Measurements from ENCODE around the gene ATP1B1. TPM values are rescaled to one million over a fixed set of nuclear protein-coding genes. Genes with fewer than 3 reads are reported as not detected.

Gene ATP1B1
- polyA plus RNA-seq, 1 donor (not counting 4 experiments of a cell fraction or from before 2014, with no cell fraction given) = 30.0 TPM

- Histone ChIP-seq H4K20me1 (ENCODE audit: control insufficient read depth, extremely low read depth, insufficient read depth, low read length) (no peaks in the 10 kb centered on the region), H2AFZ (ENCODE audit: control insufficient read depth, low read length) (peak overlapping the region; percentile 35), H3K4me1 (ENCODE audit: control insufficient read depth, extremely low read depth, insufficient read depth, low read length) (peaks cover 75% of the 10 kb centered on the region), H3K79me2 (ENCODE audit: control insufficient read depth, insufficient read depth, low read length) (peaks cover 35% of the 10 kb centered on the region), H3K4me3 (ENCODE audit: control insufficient read depth in 2 of 3, extremely low read depth in 1 of 3, insufficient read depth in 2 of 3, low read depth in 1 of 3, low read length in 3 of 3) (no peak overlapping the region), H3K4me2 (ENCODE audit: control insufficient read depth, extremely low read depth, insufficient read depth, low read depth, low read length) (peak overlapping the region; percentile 78), H3K36me3 (ENCODE audit: control insufficient read depth in 2 of 2, extremely low read depth in 1 of 2, insufficient read depth in 2 of 2, low read length in 2 of 2) (peaks cover 0 to 4% of the 10 kb centered on the region in 2 experiments), H3K9me1 (ENCODE audit: control insufficient read depth, extremely low read depth, insufficient read depth, low read length) (no peaks in the 10 kb centered on the region), H3K9me3 (ENCODE audit: control insufficient read depth, low read depth, low read length) (no peaks in the 10 kb centered on the region), H3K27me3 (ENCODE audit: control insufficient read depth, extremely low read depth, insufficient read depth, low read length) (no peaks in the 10 kb centered on the region), H3K9ac (ENCODE audit: control insufficient read depth, extremely low read depth, insufficient read depth, low read length) (peak overlapping the region; percentile 24), H3K27ac (ENCODE audit: control insufficient read depth, insufficient read depth, low read length) (peak overlapping the region; percentile 71)
- FAIRE-seq (peak; percentile 72), DNase-seq (ENCODE audit: low read depth, low spot score) (peak; percentile 73)
- TF ChIP-seq EZH2 (IDR thresholded peaks at IDR 0.05; ENCODE audit: low read length) (no peak), CTCF (optimal IDR thresholded peaks at IDR 0.05 in 1 of 3, IDR thresholded peaks at IDR 0.05 in 1 of 3, conservative IDR thresholded peaks at IDR 0.05 in 1 of 3; ENCODE audit: extremely low read depth in 1 of 3, insufficient read depth in 2 of 3, low read length in 3 of 3) (no peak)
- dilution Hi-C loops (cut with MboI; ENCODE audit: extremely low pct_ligation_motif_present, low sequenced_read_pairs) = no loop called here
Measured at GRCh38 chr1:169113613-169114119, 7.2 kb downstream of the ATP1B1 start.

- Histone ChIP-seq H3K36me3 (ENCODE audit: control insufficient read depth in 2 of 2, extremely low read depth in 1 of 2, insufficient read depth in 2 of 2, low read length in 2 of 2) (peaks cover 0 to 4% of the 10 kb centered on the region in 2 experiments), H3K9ac (ENCODE audit: control insufficient read depth, extremely low read depth, insufficient read depth, low read length) (peak overlapping the region; percentile 52), H3K9me3 (ENCODE audit: control insufficient read depth, low read depth, low read length) (no peaks in the 10 kb centered on the region), H3K27ac (ENCODE audit: control insufficient read depth, insufficient read depth, low read length) (peak overlapping the region; percentile 78), H3K4me2 (ENCODE audit: control insufficient read depth, extremely low read depth, insufficient read depth, low read depth, low read length) (peak overlapping the region; percentile 80), H4K20me1 (ENCODE audit: control insufficient read depth, extremely low read depth, insufficient read depth, low read length) (no peaks in the 10 kb centered on the region), H3K9me1 (ENCODE audit: control insufficient read depth, extremely low read depth, insufficient read depth, low read length) (no peaks in the 10 kb centered on the region), H3K79me2 (ENCODE audit: control insufficient read depth, insufficient read depth, low read length) (peaks cover 18% of the 10 kb centered on the region), H3K4me1 (ENCODE audit: control insufficient read depth, extremely low read depth, insufficient read depth, low read length) (peaks cover 62% of the 10 kb centered on the region), H3K4me3 (ENCODE audit: control insufficient read depth in 2 of 3, extremely low read depth in 1 of 3, insufficient read depth in 2 of 3, low read depth in 1 of 3, low read length in 3 of 3) (peak overlapping the region in 2 of 3 experiments; percentile 15 to 36), H2AFZ (ENCODE audit: control insufficient read depth, low read length) (peak overlapping the region; percentile 60), H3K27me3 (ENCODE audit: control insufficient read depth, extremely low read depth, insufficient read depth, low read length) (no peaks in the 10 kb centered on the region)
- dilution Hi-C loops (cut with MboI; ENCODE audit: extremely low pct_ligation_motif_present, low sequenced_read_pairs) = no loop called here
- FAIRE-seq = peak; percentile 78
- TF ChIP-seq EZH2 (IDR thresholded peaks at IDR 0.05; ENCODE audit: low read length) = no peak
- TF ChIP-seq CTCF (optimal IDR thresholded peaks at IDR 0.05 in 1 of 3, IDR thresholded peaks at IDR 0.05 in 1 of 3, conservative IDR thresholded peaks at IDR 0.05 in 1 of 3; ENCODE audit: extremely low read depth in 1 of 3, insufficient read depth in 2 of 3, low read length in 3 of 3) = no peak
- DNase-seq (ENCODE audit: low read depth, low spot score) = peak; percentile 75
Measured at GRCh38 chr1:169115891-169116585, 9.5 kb downstream of the ATP1B1 start.
